Fibroblast of skin of back (primary cell): Measurements from ENCODE around the gene MAP3K13.

Source experiments
- DNase-seq: peaks from one replicate; pipeline ENCODE4 v3.0.0-alpha.2; 2013

The MAP3K13 gene

GRCh38 chr3:185517387-185518130 lies 154.6 kb downstream of the MAP3K13 start:
- no peak for DNase-seq

- no peak for DNase-seq
Observed at GRCh38 chr3:185519021-185519420, 156.1 kb downstream of the MAP3K13 start.

GRCh38 chr3:185521349-185522138 lies 158.6 kb downstream of the MAP3K13 start:
- no peak for DNase-seq

GRCh38 chr3:185526349-185526951 lies 163.5 kb downstream of the MAP3K13 start:
- DNase-seq: no peak

GRCh38 chr3:185527364-185527763 lies 164.4 kb downstream of the MAP3K13 start:
- DNase-seq: no peak

- DNase-seq: no peak
Observed at GRCh38 chr3:185528532-185528931, 165.6 kb downstream of the MAP3K13 start.

GRCh38 chr3:185530856-185531255 lies 167.9 kb downstream of the MAP3K13 start:
- DNase-seq: no peak

- DNase-seq: no peak
Observed at GRCh38 chr3:185532901-185533300, 170.0 kb downstream of the MAP3K13 start.

GRCh38 chr3:185534511-185534910 lies 171.6 kb downstream of the MAP3K13 start:
- no peak for DNase-seq

GRCh38 chr3:185537369-185537970 lies 174.5 kb downstream of the MAP3K13 start:
- peak; percentile 78 for DNase-seq
